ENCODE data around the gene GNL1. TPM values are rescaled to one million over a fixed set of nuclear protein-coding genes. Genes with fewer than 3 reads are reported as not detected.
"Not testable (repeated sequence)": the region's sequence is repeated elsewhere in the genome, so short reads cannot be mapped to it uniquely, and the experiment has no call there.

GNL1 gene
- polyA plus RNA-seq, 1 of the 3 experiments (the other 2 are of a cell fraction): 36.4 TPM

- Histone ChIP-seq H3K4me3 (ENCODE audit: low read depth in 2 of 2, low read length in 1 of 2) (no peak overlapping the region), H3K27me3 (ENCODE audit: insufficient read depth) (no peaks in the 10 kb centered on the region), H3K9me3 (no peaks in the 10 kb centered on the region), H4K20me1 (ENCODE audit: insufficient read depth) (no peaks in the 10 kb centered on the region), H3K9me2 (no peaks in the 10 kb centered on the region), H3K36me3 (replicated peaks in 1 of 2; ENCODE audit: control insufficient read depth in 1 of 2, insufficient read depth in 2 of 2, low read length in 1 of 2) (peaks cover 28 to 42% of the 10 kb centered on the region in 2 experiments), H3K9ac (no peak overlapping the region), H2AFZ (ENCODE audit: low read depth) (no peak overlapping the region), H3F3A (replicated peaks; ENCODE audit: insufficient read depth) (peaks cover 39% of the 10 kb centered on the region), H3K79me2 (ENCODE audit: insufficient read depth) (no peaks in the 10 kb centered on the region), H3K27ac (ENCODE audit: low read depth in 2 of 2, low read length in 1 of 2) (no peak overlapping the region), H3K4me2 (no peak overlapping the region), H3K4me1 (ENCODE audit: control insufficient read depth in 1 of 2, insufficient read depth in 2 of 2, low read depth in 1 of 2, low read length in 1 of 2) (no peaks in the 10 kb centered on the region)
- CTCF ChIA-PET: interaction anchor here (1.0 to 9.9 kb wide), 5 partner anchors 8 to 117 kb away, joined by 3 to 118 read pairs (median 3); no protein-coding TSS in a partner anchor
- WGBS (ENCODE audit: low lambda C conversion rate): 96% methylated on average over 11 of the region's 12 CpGs
- no peak for TF ChIP-seq PBX3 (IDR thresholded peaks at IDR 0.05)
- 0 out of 2 replicates have a peak, but pooled peaks have one; percentile 11 for TF ChIP-seq ZBTB33 (IDR thresholded peaks at IDR 0.05; ENCODE audit: borderline replicate concordance, low read depth)
- TF ChIP-seq NRF1 (IDR thresholded peaks at IDR 0.05; ENCODE audit: low read depth, low read length): no peak
- TF ChIP-seq MAX (IDR thresholded peaks at IDR 0.05; ENCODE audit: low read depth): no peak
- TF ChIP-seq POLR2AphosphoS5 (IDR thresholded peaks at IDR 0.05; ENCODE audit: low read depth, low read length): peak; percentile 18; the same call in 1 of the 2 replicates
- POLR2A ChIA-PET: interaction anchor here (0.6 to 3.4 kb wide), 6 partner anchors 8 to 141 kb away, joined by 3 to 32 read pairs (median 4); no protein-coding TSS in a partner anchor
- DNase-seq: no peak
These were observed 42.8 kb upstream of the GNL1 start for GRCh38 chr6:30598912-30599624.

GRCh38 chr6:30597315-30598144, 41.2 kb upstream of the GNL1 start:
- not testable (repeated sequence) for H3K9me3 ChIP-seq; H3K4me1 ChIP-seq (ENCODE audit: control insufficient read depth in 1 of 2, insufficient read depth in 2 of 2, low read depth in 1 of 2, low read length in 1 of 2); H3K79me2 ChIP-seq (ENCODE audit: insufficient read depth); H4K20me1 ChIP-seq (ENCODE audit: insufficient read depth); H3K9me2 ChIP-seq; H3K9ac ChIP-seq; H2AFZ ChIP-seq (ENCODE audit: low read depth); H3K27ac ChIP-seq (ENCODE audit: low read depth in 2 of 2, low read length in 1 of 2); H3K4me2 ChIP-seq; H3K27me3 ChIP-seq (ENCODE audit: insufficient read depth); H3K4me3 ChIP-seq (ENCODE audit: low read depth in 2 of 2, low read length in 1 of 2)
- H3F3A ChIP-seq (replicated peaks; ENCODE audit: insufficient read depth): peaks cover 35% of the 10 kb centered on the region
- H3K36me3 ChIP-seq (replicated peaks in 1 of 2; ENCODE audit: control insufficient read depth in 1 of 2, insufficient read depth in 2 of 2, low read length in 1 of 2): peaks cover 21 to 33% of the 10 kb centered on the region in 2 experiments
- POLR2A ChIA-PET: interaction anchor here (0.8 to 3.4 kb wide), 8 partner anchors 10 to 56 kb away, joined by 3 to 32 read pairs (median 4); partner anchors contain the start of gene ABCF1
- peak; percentile 46 for TF ChIP-seq SMC3 (IDR thresholded peaks at IDR 0.05; ENCODE audit: low read depth, low read length)
- peak; percentile 59 for TF ChIP-seq RAD21 (IDR thresholded peaks at IDR 0.05; ENCODE audit: low read length)
- 0 out of 2 replicates have a peak, but pooled peaks have one; percentile 10 for TF ChIP-seq POLR2AphosphoS5 (IDR thresholded peaks at IDR 0.05; ENCODE audit: low read depth, low read length)
- peak; percentile 77 for TF ChIP-seq CTCF (IDR thresholded peaks at IDR 0.05)
- CTCF ChIA-PET: interaction anchor here (0.6 to 9.9 kb wide), 29 partner anchors 9 to 199 kb away, joined by 3 to 118 read pairs (median 4); partner anchors contain the start of genes ABCF1, ATAT1, DHX16 and GNL1
- DNase-seq: peak; percentile 76
- 83% methylated on average over 14 of the region's 15 CpGs for WGBS (ENCODE audit: low lambda C conversion rate)

All from SK-N-SH (cell line).